Activated CD4-positive, alpha-beta T cell treated with anti-CD3 and anti-CD28 coated beads, Interleukin-2, Interleukin-4, amounts not matched to agents 100 ng/mL and 50 ng/mL, durations not matched to agents 16 hours and 8 hours (primary cell): ENCODE results near the gene TNNI3K.
A peak's percentile ranks its signal among the peaks of the same experiment; 100 is the strongest.
"Not testable (repeated sequence)": the region's sequence is repeated elsewhere in the genome, so short reads cannot be mapped to it uniquely, and the experiment has no call there.

Experiments
- DNase-seq: peaks from one replicate; pipeline ENCODE4 v3.0.0-alpha.2; 2020; ENCODE audit warnings: low spot score

The TNNI3K gene

GRCh38 chr1:74235153-74235552, at the start of gene TNNI3K:
TNNI3K (plus strand) TSS chr1:74235387; CDS start chr1:74235452, 65 bp downstream.
- no peak for DNase-seq

- DNase-seq: no peak
Observed at GRCh38 chr1:74193908-74194307, 41.3 kb upstream of the TNNI3K start.

- no peak for DNase-seq
Observed at GRCh38 chr1:74195339-74195738, 39.8 kb upstream of the TNNI3K start.

- DNase-seq: no peak
Observed at GRCh38 chr1:74197255-74197654, 37.9 kb upstream of the TNNI3K start.

GRCh38 chr1:74197657-74198552, 37.3 kb upstream of the TNNI3K start, which contains the start of the genes FPGT and LRRIQ3:
FPGT (plus strand) TSS chr1:74198242; CDS start chr1:74198279, 37 bp downstream.
LRRIQ3 (minus strand) TSS chr1:74198176; CDS start chr1:74183684, 14,492 bp downstream.
- peak; percentile 95 for DNase-seq

GRCh38 chr1:74199504-74199903, 35.7 kb upstream of the TNNI3K start:
- DNase-seq: no peak

GRCh38 chr1:74205266-74205665, 29.9 kb upstream of the TNNI3K start:
- DNase-seq: no peak

- DNase-seq: no peak
Observed at GRCh38 chr1:74215229-74215628, 20.0 kb upstream of the TNNI3K start.

GRCh38 chr1:74222701-74223100, 12.5 kb upstream of the TNNI3K start:
- no peak for DNase-seq

- no peak for DNase-seq
Observed at GRCh38 chr1:74223453-74223852, 11.7 kb upstream of the TNNI3K start.

GRCh38 chr1:74236440-74236839, 1.3 kb downstream of the TNNI3K start:
- no peak for DNase-seq

GRCh38 chr1:74237035-74237434, 1.8 kb downstream of the TNNI3K start:
- no peak for DNase-seq

- no peak for DNase-seq
Observed at GRCh38 chr1:74237787-74238186, 2.6 kb downstream of the TNNI3K start.

GRCh38 chr1:74245168-74245772, 10.1 kb downstream of the TNNI3K start:
- DNase-seq: no peak

- DNase-seq: no peak
Observed at GRCh38 chr1:74246315-74246714, 11.1 kb downstream of the TNNI3K start.

- DNase-seq: no peak
Observed at GRCh38 chr1:74247881-74248528, 12.8 kb downstream of the TNNI3K start.

- DNase-seq: not testable (repeated sequence)
Observed at GRCh38 chr1:74253243-74253824, 18.1 kb downstream of the TNNI3K start.

GRCh38 chr1:74266001-74266400, 30.8 kb downstream of the TNNI3K start:
- DNase-seq: no peak

GRCh38 chr1:74271503-74271902, 36.3 kb downstream of the TNNI3K start:
- DNase-seq: no peak

- no peak for DNase-seq
Observed at GRCh38 chr1:74280642-74281396, 45.6 kb downstream of the TNNI3K start.

GRCh38 chr1:74286414-74286813, 51.2 kb downstream of the TNNI3K start:
- no peak for DNase-seq

- DNase-seq: no peak
Observed at GRCh38 chr1:74314438-74314837, 79.3 kb downstream of the TNNI3K start.
